ENCODE measurements around the gene IPO13.

DNA sequence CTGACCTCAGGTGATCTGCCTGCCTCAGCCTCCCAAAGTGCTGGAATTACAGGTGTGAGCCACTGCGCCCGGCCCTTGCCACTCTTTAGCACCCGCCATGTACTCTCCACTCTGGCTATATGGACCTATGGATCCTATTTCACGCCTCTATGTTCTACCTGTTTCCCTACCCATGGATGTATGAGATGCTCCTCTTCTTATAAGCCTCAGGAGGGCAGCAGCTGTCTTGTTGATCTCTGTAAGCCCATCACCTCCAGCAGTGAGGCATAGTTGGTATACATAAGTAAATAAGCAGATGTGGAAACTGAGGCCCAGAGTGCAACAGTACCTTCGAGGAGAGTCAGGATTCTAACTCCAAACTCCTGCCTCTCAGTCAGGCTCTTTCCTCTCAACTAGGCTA, 37.9 kb upstream of the IPO13 start:
- TF ChIP-seq SNAI2 (CRISPR knock-in tag; IDR thresholded peaks at IDR 0.05) (no peak), ZNF8 (CRISPR knock-in tag; IDR thresholded peaks at IDR 0.05) (no peak), RARB (CRISPR knock-in tag; IDR thresholded peaks at IDR 0.05) (no peak), ZFP30 (CRISPR knock-in tag; IDR thresholded peaks at IDR 0.05) (no peak)
- TF ChIP-seq, protein P1, sequence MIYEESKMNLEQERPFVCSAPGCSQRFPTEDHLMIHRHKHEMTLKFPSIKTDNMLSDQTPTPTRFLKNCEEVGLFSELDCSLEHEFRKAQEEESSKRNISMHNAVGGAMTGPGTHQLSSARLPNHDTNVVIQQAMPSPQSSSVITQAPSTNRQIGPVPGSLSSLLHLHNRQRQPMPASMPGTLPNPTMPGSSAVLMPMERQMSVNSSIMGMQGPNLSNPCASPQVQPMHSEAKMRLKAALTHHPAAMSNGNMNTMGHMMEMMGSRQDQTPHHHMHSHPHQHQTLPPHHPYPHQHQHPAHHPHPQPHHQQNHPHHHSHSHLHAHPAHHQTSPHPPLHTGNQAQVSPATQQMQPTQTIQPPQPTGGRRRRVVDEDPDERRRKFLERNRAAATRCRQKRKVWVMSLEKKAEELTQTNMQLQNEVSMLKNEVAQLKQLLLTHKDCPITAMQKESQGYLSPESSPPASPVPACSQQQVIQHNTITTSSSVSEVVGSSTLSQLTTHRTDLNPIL (CRISPR knock-in tag; IDR thresholded peaks at IDR 0.05; ENCODE audit: low read depth) = no peak
